Activated naive CD8-positive, alpha-beta T cell treated with anti-CD3 and anti-CD28 coated beads for 36 hours (primary cell): Measurements from ENCODE around the gene SNX11. TPM values are rescaled to one million over a fixed set of nuclear protein-coding genes. Genes with fewer than 3 reads are reported as not detected.

Experiments used
- DNase-seq: peaks from one replicate; pipeline ENCODE4 v3.0.0; 2021
- H3K27ac Mint-ChIP-seq: one replicate; pipeline ENCODE4 v1.8.0; 2022; ENCODE audit warnings: mild to moderate bottlenecking, moderate library complexity, mixed read lengths
- H3K27me3 Mint-ChIP-seq: one replicate; pipeline ENCODE4 v1.8.0; 2022; ENCODE audit warnings: mild to moderate bottlenecking, mixed read lengths
- H3K36me3 Mint-ChIP-seq: one replicate; pipeline ENCODE4 v1.8.0; 2021; ENCODE audit warnings: mild to moderate bottlenecking, mixed read lengths
- H3K4me1 Mint-ChIP-seq: one replicate; pipeline ENCODE4 v1.8.0; 2021; ENCODE audit warnings: mixed read lengths
- H3K4me3 Mint-ChIP-seq: one replicate; pipeline ENCODE4 v1.8.0; 2022; ENCODE audit warnings: mild to moderate bottlenecking, moderate library complexity, mixed read lengths
- H3K9me3 Mint-ChIP-seq: one replicate; pipeline ENCODE4 v1.8.0; 2022; ENCODE audit warnings: mixed read lengths
- total RNA-seq, 2 experiments: library from RNA; stranded (reverse); gene quantifications; one replicate each; pipeline ENCODE4 v1.2.3, GENCODE V29; 2021

Gene SNX11
- total RNA-seq, 2 experiments from 2014 or later = 32.0 to 33.1 TPM

GRCh38 chr17:48160177-48161081 is 52.9 kb downstream of the SNX11 start:
- Mint-ChIP-seq H3K4me3 (no peak overlapping the region), H3K27ac (no peak overlapping the region)

GRCh38 chr17:48161127-48161905 is 53.8 kb downstream of the SNX11 start:
- no peaks in the 10 kb centered on the region for H3K9me3 Mint-ChIP-seq
- H3K36me3 Mint-ChIP-seq = peaks cover 2% of the 10 kb centered on the region
- H3K27me3 Mint-ChIP-seq = no peaks in the 10 kb centered on the region
- no peak overlapping the region for H3K4me3 Mint-ChIP-seq
- no peak overlapping the region for H3K27ac Mint-ChIP-seq
- no peak for DNase-seq
- H3K4me1 Mint-ChIP-seq = peaks cover 7% of the 10 kb centered on the region

More at GRCh38 chr17:48160177-48161081, 52.9 kb downstream of the SNX11 start:
- DNase-seq = no peak
- Mint-ChIP-seq H3K4me1 (peaks cover 7% of the 10 kb centered on the region), H3K36me3 (peaks cover 2% of the 10 kb centered on the region), H3K27me3 (no peaks in the 10 kb centered on the region), H3K9me3 (no peaks in the 10 kb centered on the region)

GRCh38 chr17:48162306-48162934 is 54.9 kb downstream of the SNX11 start:
- DNase-seq = no peak
- Mint-ChIP-seq H3K4me3 (no peak overlapping the region), H3K9me3 (no peaks in the 10 kb centered on the region), H3K36me3 (peaks cover 2% of the 10 kb centered on the region), H3K4me1 (peaks cover 10% of the 10 kb centered on the region), H3K27me3 (no peaks in the 10 kb centered on the region), H3K27ac (no peak overlapping the region)

- H3K36me3 Mint-ChIP-seq = peaks cover 2% of the 10 kb centered on the region
- no peaks in the 10 kb centered on the region for H3K27me3 Mint-ChIP-seq
- H3K4me3 Mint-ChIP-seq = no peak overlapping the region
- no peak for DNase-seq
- no peaks in the 10 kb centered on the region for H3K9me3 Mint-ChIP-seq
- H3K4me1 Mint-ChIP-seq = peaks cover 13% of the 10 kb centered on the region
- H3K27ac Mint-ChIP-seq = peak overlapping the region; percentile 51
Measured at GRCh38 chr17:48162946-48163506, 55.5 kb downstream of the SNX11 start.

- H3K9me3 Mint-ChIP-seq = no peaks in the 10 kb centered on the region
- no peak for DNase-seq
- H3K4me3 Mint-ChIP-seq = no peak overlapping the region
- H3K27ac Mint-ChIP-seq = no peak overlapping the region
- H3K4me1 Mint-ChIP-seq = peaks cover 13% of the 10 kb centered on the region
- H3K36me3 Mint-ChIP-seq = peaks cover 2% of the 10 kb centered on the region
- no peaks in the 10 kb centered on the region for H3K27me3 Mint-ChIP-seq
Measured at GRCh38 chr17:48163809-48164208, 56.2 kb downstream of the SNX11 start.

GRCh38 chr17:48169926-48170325 is 62.4 kb downstream of the SNX11 start:
- Mint-ChIP-seq H3K27me3 (no peaks in the 10 kb centered on the region), H3K27ac (no peak overlapping the region), H3K36me3 (peaks cover 5% of the 10 kb centered on the region), H3K4me3 (no peak overlapping the region), H3K9me3 (no peaks in the 10 kb centered on the region), H3K4me1 (peaks cover 22% of the 10 kb centered on the region)
- DNase-seq = no peak

Other genes with a start within 250 kb of the SNX11 start
- gene SP2, start 211.5 kb upstream of the SNX11 start, total RNA-seq = 10 to 100 TPM; 18.1 to 18.8 TPM
- gene PNPO, start 166.2 kb upstream of the SNX11 start, total RNA-seq = 10 to 100 TPM; 56.1 to 61.1 TPM
- gene PRR15L, start 149.9 kb upstream of the SNX11 start, total RNA-seq = not detected
- gene CDK5RAP3, start 136.7 kb upstream of the SNX11 start, total RNA-seq = 100 to 1,000 TPM; 163 to 168 TPM
- 1 to 10 TPM; 6.3 to 7.5 TPM for gene COPZ2, start 70.0 kb upstream of the SNX11 start, total RNA-seq
- gene NFE2L1, start 59.4 kb upstream of the SNX11 start, total RNA-seq = 10 to 100 TPM; 99.0 to 99.7 TPM
- gene CBX1, start 6.3 kb upstream of the SNX11 start, total RNA-seq = 10 to 100 TPM; 60.3 to 60.5 TPM